H9 (cell line): Measurements from ENCODE around the gene FLVCR2. TPM values are rescaled to one million over a fixed set of nuclear protein-coding genes. Genes with fewer than 3 reads are reported as not detected.

Experiments
- DNase-seq: peaks from one replicate; pipeline ENCODE4 v3.0.0-alpha.2; 2017
- H2AFZ ChIP-seq: one replicate; pipeline ENCODE4 v1.6.1; 2013; ENCODE audit warnings: mild to moderate bottlenecking, low read length, control low read depth, moderate library complexity
- H2AK5ac ChIP-seq: 2 replicates; pipeline ENCODE4 v1.6.1; 2013; ENCODE audit warnings: low read length, control low read depth, mixed read lengths; ENCODE audit not compliant: insufficient read length
- H2BK120ac ChIP-seq: one replicate; pipeline ENCODE4 v1.6.1; 2013; ENCODE audit warnings: low read depth, mild to moderate bottlenecking, low read length, control low read depth, inconsistent platforms; ENCODE audit not compliant: poor library complexity, severe bottlenecking
- H2BK12ac ChIP-seq: 2 replicates; pipeline ENCODE4 v1.6.1; 2013; ENCODE audit warnings: low read length, control low read depth, mixed read lengths, low read depth; ENCODE audit not compliant: insufficient read length
- H2BK15ac ChIP-seq: 2 replicates; pipeline ENCODE4 v1.6.1; 2013; ENCODE audit warnings: low read depth, low read length, control low read depth
- H2BK20ac ChIP-seq: one replicate; pipeline ENCODE4 v1.6.1; 2013; ENCODE audit warnings: low read depth, mild to moderate bottlenecking, low read length, control low read depth, inconsistent platforms; ENCODE audit not compliant: poor library complexity, severe bottlenecking
- H2BK5ac ChIP-seq: 2 replicates; pipeline ENCODE4 v1.6.1; 2013; ENCODE audit warnings: low read length, control low read depth, mixed read lengths; ENCODE audit not compliant: insufficient read length
- H3K14ac ChIP-seq: 2 replicates; pipeline ENCODE4 v1.6.1; 2013; ENCODE audit warnings: low read length, control low read depth; ENCODE audit not compliant: insufficient read depth
- H3K18ac ChIP-seq: 2 replicates; pipeline ENCODE4 v1.6.1; 2013; ENCODE audit warnings: low read depth, mild to moderate bottlenecking, mixed read lengths, low read length, control low read depth; ENCODE audit not compliant: insufficient read length
- H3K23ac ChIP-seq: 2 replicates; pipeline ENCODE4 v1.6.1; 2013; ENCODE audit warnings: low read length, control low read depth, mixed read lengths, low read depth; ENCODE audit not compliant: insufficient read length
- H3K23me2 ChIP-seq: 2 replicates; pipeline ENCODE4 v1.6.1; 2013; ENCODE audit warnings: low read depth, mild to moderate bottlenecking, mixed read lengths, low read length, control low read depth; ENCODE audit not compliant: insufficient read length, poor library complexity, severe bottlenecking
- H3K27ac ChIP-seq: 2 replicates; pipeline ENCODE4 v1.5.1; 2013; ENCODE audit warnings: low read length, control low read depth, mixed read lengths, low read depth; ENCODE audit not compliant: insufficient read length
- H3K27me3 ChIP-seq: 2 replicates; pipeline ENCODE4 v1.6.1; 2013; ENCODE audit warnings: low read length, control low read depth, inconsistent platforms; ENCODE audit not compliant: insufficient read depth
- H3K4ac ChIP-seq: 2 replicates; pipeline ENCODE4 v1.6.1; 2013; ENCODE audit warnings: low read depth, mild to moderate bottlenecking, control low read depth, inconsistent platforms, low read length, moderate library complexity
- H3K4me1 ChIP-seq: 2 replicates; pipeline ENCODE4 v1.6.1; 2013; ENCODE audit warnings: low read length, control low read depth, inconsistent platforms; ENCODE audit not compliant: insufficient read depth
- H3K4me2 ChIP-seq: 2 replicates; pipeline ENCODE4 v1.6.1; 2013; ENCODE audit warnings: low read length, control low read depth, mixed read lengths; ENCODE audit not compliant: insufficient read length, insufficient read depth
- H3K56ac ChIP-seq: 2 replicates; pipeline ENCODE4 v1.6.1; 2013; ENCODE audit warnings: low read depth, mild to moderate bottlenecking, mixed read lengths, low read length, control low read depth; ENCODE audit not compliant: insufficient read length
- H3K79me1 ChIP-seq: 2 replicates; pipeline ENCODE4 v1.6.1; 2013; ENCODE audit warnings: low read depth, mild to moderate bottlenecking, moderate library complexity, low read length, control low read depth, inconsistent platforms; ENCODE audit not compliant: insufficient read depth, poor library complexity, severe bottlenecking
- H3K79me2 ChIP-seq: 2 replicates; pipeline ENCODE4 v1.6.1; 2013; ENCODE audit warnings: low read length, control low read depth, inconsistent platforms; ENCODE audit not compliant: insufficient read depth
- H3K9ac ChIP-seq: 2 replicates; pipeline ENCODE4 v1.6.1; 2013; ENCODE audit warnings: low read length, control low read depth, mixed read lengths; ENCODE audit not compliant: insufficient read length; ENCODE audit errors: extremely low read depth
- H3K9me3 ChIP-seq: one replicate; pipeline ENCODE4 v1.6.1; 2013; ENCODE audit warnings: low read depth, low read length, inconsistent platforms; ENCODE audit not compliant: control insufficient read depth
- H3T11ph ChIP-seq: one replicate; pipeline ENCODE4 v1.6.1; 2013; ENCODE audit warnings: mild to moderate bottlenecking, low read length, control low read depth, inconsistent platforms
- H4K20me1 ChIP-seq: one replicate; pipeline ENCODE4 v1.6.1; 2013; ENCODE audit not compliant: control insufficient read depth, insufficient read length, insufficient read depth
- H4K5ac ChIP-seq: 2 replicates; pipeline ENCODE4 v1.6.1; 2013; ENCODE audit warnings: low read depth, mild to moderate bottlenecking, mixed read lengths, low read length, control low read depth; ENCODE audit not compliant: insufficient read length
- H4K8ac ChIP-seq: replicated peaks from 2 replicates; pipeline ENCODE4 v1.6.1; 2013; ENCODE audit warnings: low read length, control low read depth, mixed read lengths, low read depth; ENCODE audit not compliant: insufficient read length
- H4K91ac ChIP-seq: 2 replicates; pipeline ENCODE4 v1.6.1; 2013; ENCODE audit warnings: low read depth, mild to moderate bottlenecking, moderate library complexity, mixed read lengths, low read length, control low read depth; ENCODE audit not compliant: insufficient read length
- H3K27ac Mint-ChIP-seq, 3 experiments: 2 replicates in 2 of 3; 3 replicates in 1 of 3; pipeline ENCODE4 v1.8.0; 2020 to 2021; ENCODE audit warnings: mixed read lengths in 3 of 3, mild to moderate bottlenecking in 1 of 3, moderate library complexity in 1 of 3
- H3K27me3 Mint-ChIP-seq: 2 replicates; pipeline ENCODE4 v1.8.0; 2021; ENCODE audit warnings: low read depth, mild to moderate bottlenecking, moderate library complexity, mixed read lengths
- H3K36me3 Mint-ChIP-seq, 3 experiments: 2 replicates in 2 of 3; 3 replicates in 1 of 3; pipeline ENCODE4 v1.8.0; 2020 to 2021; ENCODE audit warnings: low read depth in 3 of 3, mixed read lengths in 3 of 3; ENCODE audit not compliant: insufficient read depth in 1 of 3
- H3K4me1 Mint-ChIP-seq, 2 experiments: 2 replicates each; pipeline ENCODE4 v1.8.0; 2020; ENCODE audit warnings: mixed read lengths in 2 of 2
- H3K4me3 Mint-ChIP-seq, 2 experiments: 2 replicates in 1 of 2; 3 replicates in 1 of 2; pipeline ENCODE4 v1.8.0; 2020 to 2021; ENCODE audit warnings: mild to moderate bottlenecking in 2 of 2, mixed read lengths in 2 of 2, moderate library complexity in 1 of 2
- H3K9me3 Mint-ChIP-seq, 2 experiments: 2 replicates in 1 of 2; 3 replicates in 1 of 2; pipeline ENCODE4 v1.8.0; 2020; ENCODE audit warnings: mild to moderate bottlenecking in 2 of 2, mixed read lengths in 2 of 2, moderate library complexity in 1 of 2
- CTCF ChIP-seq: fragments of 200-600 bp; sonication (generic); conservative IDR thresholded peaks from 3 replicates; pipeline ENCODE4 v1.8.0; 2021; ENCODE audit warnings: antibody characterized with exemption, mild to moderate bottlenecking
- WGBS: extraction: QIAGEN DNeasy Blood & Tissue Kit; methylation state at CpG from one replicate; pipeline ENCODE4 v1.1.7; 2013; ENCODE audit warnings: missing lambda C conversion rate, low lambda C conversion rate, mixed read lengths; ENCODE audit not compliant: insufficient read length; ENCODE audit errors: extremely low coverage; 5-methylcytosine and 5-hydroxymethylcytosine counted together
- total RNA-seq: library from RNA; stranded (reverse); gene quantifications from 2 replicates; pipeline ENCODE4 v1.2.1, GENCODE V29; 2021

Gene FLVCR2
- total RNA-seq, 1 experiment from 2014 or later, result 7.1 TPM

- H4K20me1 ChIP-seq, result no peaks in the 10 kb centered on the region
- no peak overlapping the region for H3K27ac ChIP-seq
- WGBS, result no CpG with 5 or more reads among the region's 16 CpGs
- H3K4ac ChIP-seq, result no peak overlapping the region
- H2BK12ac ChIP-seq, result no peak overlapping the region
- H3T11ph ChIP-seq, result no peak overlapping the region
- Mint-ChIP-seq H3K36me3 (no peaks in the 10 kb centered on the region), H3K27ac (peak overlapping the region; percentile 57 to 72 (median 59); a peak in 4 of 7 replicates), H3K4me3 (peak overlapping the region; percentile 82 to 90), H3K9me3 (no peaks in the 10 kb centered on the region; a peak in 1 of 5 replicates), H3K4me1 (peaks cover 12 to 15% of the 10 kb centered on the region in 2 experiments; a peak in 3 of 4 replicates), H3K27me3 (peaks cover 14% of the 10 kb centered on the region)
- H3K79me2 ChIP-seq, result no peaks in the 10 kb centered on the region
- H3K4me1 ChIP-seq, result peaks cover 6% of the 10 kb centered on the region
- H2AFZ ChIP-seq, result peak overlapping the region; percentile 96
- TF ChIP-seq CTCF, result peak; percentile 87
- H3K79me1 ChIP-seq, result no peaks in the 10 kb centered on the region
- no peak overlapping the region for H2BK120ac ChIP-seq
- H3K9ac ChIP-seq, result no peak overlapping the region
- H2BK20ac ChIP-seq, result no peak overlapping the region
- peak; percentile 92 for DNase-seq
- no peak overlapping the region for H4K8ac ChIP-seq
- peaks cover 14% of the 10 kb centered on the region for H3K23me2 ChIP-seq
- no peak overlapping the region for H4K5ac ChIP-seq
- no peak overlapping the region for H2AK5ac ChIP-seq
- no peak overlapping the region for H3K23ac ChIP-seq
- no peak overlapping the region for H4K91ac ChIP-seq
- no peak overlapping the region for H2BK5ac ChIP-seq
- no peak overlapping the region for H2BK15ac ChIP-seq
- no peaks in the 10 kb centered on the region; the same call in 1 of the 2 replicates for H3K27me3 ChIP-seq
- peak overlapping the region; percentile 86 for H3K4me2 ChIP-seq
- H3K18ac ChIP-seq, result peak overlapping the region; percentile 23
- H3K14ac ChIP-seq, result no peak overlapping the region
- H3K9me3 ChIP-seq, result no peaks in the 10 kb centered on the region
- no peak overlapping the region for H3K56ac ChIP-seq
Observed at GRCh38 chr14:75577729-75578101, 705 bp upstream of the FLVCR2 start.
